Measurements from ENCODE around the gene CPA5. TPM values are rescaled to one million over a fixed set of nuclear protein-coding genes. Genes with fewer than 3 reads are reported as not detected.

The CPA5 gene
- total RNA-seq, 1 experiment from 2014 or later: not detected

DNA sequence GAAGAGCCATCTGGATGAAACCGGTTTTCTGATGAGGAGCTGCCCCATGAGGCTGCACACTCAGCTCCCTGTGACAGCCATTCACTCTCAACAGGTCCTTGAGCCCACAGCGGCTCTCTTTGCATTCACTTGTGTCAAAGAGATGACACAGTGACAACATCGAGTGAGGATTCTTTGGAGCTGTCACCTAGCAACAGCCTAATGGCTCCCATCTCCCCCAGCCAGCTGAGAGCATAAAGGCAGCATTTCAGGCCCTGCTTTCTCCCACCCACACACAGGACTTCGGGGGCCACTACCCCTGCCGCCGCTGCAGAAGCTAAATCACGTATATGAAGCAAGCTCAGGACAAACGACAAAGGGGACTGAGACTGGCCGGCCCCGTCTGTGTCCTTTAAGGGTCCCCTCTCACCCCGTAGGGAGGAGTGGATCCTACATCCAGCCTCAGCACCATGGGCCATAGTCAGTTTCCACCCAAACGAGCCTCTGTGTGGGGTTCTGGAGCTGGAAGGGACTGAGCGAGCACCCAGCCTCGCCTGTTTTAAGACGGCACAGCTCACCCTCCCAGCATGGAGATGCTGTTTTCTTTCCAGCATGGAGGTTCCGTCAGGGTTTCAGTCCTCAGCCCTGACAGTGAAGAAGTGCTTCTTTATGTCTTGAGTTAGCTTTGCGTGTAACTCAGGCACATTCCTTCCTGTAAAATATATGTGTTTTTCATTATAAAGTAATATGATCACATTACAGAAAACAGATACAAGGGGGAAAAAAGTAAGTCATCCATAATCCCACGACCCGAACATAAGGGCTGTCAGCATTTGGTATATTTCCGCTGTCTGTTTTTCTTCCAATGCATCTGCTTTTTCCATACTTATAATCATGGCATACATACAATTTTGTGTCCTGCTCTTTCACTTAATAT lies 46.7 kb upstream of the CPA5 start:
- Histone ChIP-seq H3K14ac (ENCODE audit: insufficient read depth, low read length) (no peak overlapping the region), H2BK5ac (ENCODE audit: insufficient read length, low read length) (no peak overlapping the region), H4K91ac (ENCODE audit: insufficient read length, low read depth, low read length) (no peak overlapping the region), H3K4ac (ENCODE audit: low read depth, low read length) (no peak overlapping the region), H2BK20ac (ENCODE audit: low read depth, low read length, poor library complexity, severe bottlenecking) (no peak overlapping the region), H3K4me2 (ENCODE audit: insufficient read depth, insufficient read length, low read length) (no peak overlapping the region), H2BK15ac (ENCODE audit: low read depth, low read length) (no peak overlapping the region), H2BK12ac (ENCODE audit: insufficient read length, low read depth, low read length) (no peak overlapping the region), H3K9me3 (ENCODE audit: control insufficient read depth, low read depth, low read length) (no peaks in the 10 kb centered on the region), H3K27me3 (ENCODE audit: insufficient read depth, low read length) (no peaks in the 10 kb centered on the region), H3T11ph (ENCODE audit: low read length) (no peak overlapping the region), H3K9ac (ENCODE audit: extremely low read depth, insufficient read length, low read length) (no peak overlapping the region), H4K20me1 (ENCODE audit: control insufficient read depth, insufficient read depth, insufficient read length) (no peaks in the 10 kb centered on the region), H3K27ac (ENCODE audit: insufficient read length, low read depth, low read length) (no peak overlapping the region), H3K4me1 (ENCODE audit: insufficient read depth, low read length) (no peaks in the 10 kb centered on the region), H3K18ac (ENCODE audit: insufficient read length, low read depth, low read length) (no peak overlapping the region), H2BK120ac (ENCODE audit: low read depth, low read length, poor library complexity, severe bottlenecking) (no peak overlapping the region), H4K5ac (ENCODE audit: insufficient read length, low read depth, low read length) (no peak overlapping the region), H2AK5ac (ENCODE audit: insufficient read length, low read length) (no peak overlapping the region), H2AFZ (ENCODE audit: low read length) (no peak overlapping the region), H3K23ac (ENCODE audit: insufficient read length, low read depth, low read length) (no peak overlapping the region), H3K56ac (ENCODE audit: insufficient read length, low read depth, low read length) (no peak overlapping the region), H3K79me2 (ENCODE audit: insufficient read depth, low read length) (no peaks in the 10 kb centered on the region), H3K79me1 (ENCODE audit: insufficient read depth, low read depth, low read length, poor library complexity, severe bottlenecking) (no peaks in the 10 kb centered on the region), H3K23me2 (ENCODE audit: insufficient read length, low read depth, low read length, poor library complexity, severe bottlenecking) (no peaks in the 10 kb centered on the region), H4K8ac (replicated peaks; ENCODE audit: insufficient read length, low read depth, low read length) (no peak overlapping the region)
- Mint-ChIP-seq H3K4me3 (no peak overlapping the region), H3K4me1 (no peaks in the 10 kb centered on the region; a peak in 1 of 4 replicates), H3K27ac (no peak overlapping the region), H3K27me3 (ENCODE audit: low read depth) (peaks cover 4% of the 10 kb centered on the region; the same call in 1 of the 2 replicates), H3K9me3 (peaks cover 0 to 8% of the 10 kb centered on the region in 2 experiments; a peak in 2 of 5 replicates), H3K36me3 (ENCODE audit: insufficient read depth in 1 of 3, low read depth in 3 of 3) (no peaks in the 10 kb centered on the region; a peak in 1 of 7 replicates)
- DNase-seq: no peak
- WGBS (ENCODE audit: extremely low coverage, insufficient read length, low lambda C conversion rate): no CpG with 5 or more reads among the region's 20 CpGs
- TF ChIP-seq, protein P1, sequence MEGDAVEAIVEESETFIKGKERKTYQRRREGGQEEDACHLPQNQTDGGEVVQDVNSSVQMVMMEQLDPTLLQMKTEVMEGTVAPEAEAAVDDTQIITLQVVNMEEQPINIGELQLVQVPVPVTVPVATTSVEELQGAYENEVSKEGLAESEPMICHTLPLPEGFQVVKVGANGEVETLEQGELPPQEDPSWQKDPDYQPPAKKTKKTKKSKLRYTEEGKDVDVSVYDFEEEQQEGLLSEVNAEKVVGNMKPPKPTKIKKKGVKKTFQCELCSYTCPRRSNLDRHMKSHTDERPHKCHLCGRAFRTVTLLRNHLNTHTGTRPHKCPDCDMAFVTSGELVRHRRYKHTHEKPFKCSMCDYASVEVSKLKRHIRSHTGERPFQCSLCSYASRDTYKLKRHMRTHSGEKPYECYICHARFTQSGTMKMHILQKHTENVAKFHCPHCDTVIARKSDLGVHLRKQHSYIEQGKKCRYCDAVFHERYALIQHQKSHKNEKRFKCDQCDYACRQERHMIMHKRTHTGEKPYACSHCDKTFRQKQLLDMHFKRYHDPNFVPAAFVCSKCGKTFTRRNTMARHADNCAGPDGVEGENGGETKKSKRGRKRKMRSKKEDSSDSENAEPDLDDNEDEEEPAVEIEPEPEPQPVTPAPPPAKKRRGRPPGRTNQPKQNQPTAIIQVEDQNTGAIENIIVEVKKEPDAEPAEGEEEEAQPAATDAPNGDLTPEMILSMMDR (conservative IDR thresholded peaks at IDR 0.05): no peak
